ENCODE results near the gene TEX29.

- TF ChIP-seq CTCF (conservative IDR thresholded peaks at IDR 0.05; ENCODE audit: low read depth, low read length), result no peak
- no peak for TF ChIP-seq EZH2 (IDR thresholded peaks at IDR 0.05; ENCODE audit: borderline replicate concordance, low read depth, low read length, poor library complexity, severe bottlenecking)
These were observed 4.3 kb downstream of the TEX29 start for GRCh38 chr13:111324736-111325135.
